Dedifferentiated amniotic fluid mesenchymal stem cell (primary cell): ENCODE measurements around the gene RALGAPA1.
"Not testable (repeated sequence)": the region's sequence is repeated elsewhere in the genome, so short reads cannot be mapped to it uniquely, and the experiment has no call there.

Source experiments
- DNase-seq: peaks from one replicate; pipeline ENCODE4 v3.0.0-alpha.2; 2016; ENCODE audit errors: extremely low spot score

Gene RALGAPA1

GRCh38 chr14:35699791-35700444 lies 109.2 kb downstream of the RALGAPA1 start:
- DNase-seq, result no peak

GRCh38 chr14:35696575-35696974 lies 112.5 kb downstream of the RALGAPA1 start:
- no peak for DNase-seq

GRCh38 chr14:35696119-35696518 lies 113.0 kb downstream of the RALGAPA1 start:
- no peak for DNase-seq

GRCh38 chr14:35695647-35696046 lies 113.4 kb downstream of the RALGAPA1 start:
- no peak for DNase-seq

GRCh38 chr14:35695072-35695471 lies 114.0 kb downstream of the RALGAPA1 start:
- DNase-seq, result no peak

- no peak for DNase-seq
Observed at GRCh38 chr14:35689000-35689460, 120.1 kb downstream of the RALGAPA1 start.

GRCh38 chr14:35688126-35688826 lies 120.8 kb downstream of the RALGAPA1 start:
- DNase-seq, result no peak

- DNase-seq, result peak; percentile 62
Observed at GRCh38 chr14:35687335-35687939, 121.7 kb downstream of the RALGAPA1 start.

- DNase-seq, result not testable (repeated sequence)
Observed at GRCh38 chr14:35683688-35684087, 125.4 kb downstream of the RALGAPA1 start.

- no peak for DNase-seq
Observed at GRCh38 chr14:35682802-35683201, 126.3 kb downstream of the RALGAPA1 start.

- no peak for DNase-seq
Observed at GRCh38 chr14:35678403-35679028, 130.6 kb downstream of the RALGAPA1 start.

GRCh38 chr14:35669782-35670181 lies 139.3 kb downstream of the RALGAPA1 start:
- peak; percentile 32 for DNase-seq

GRCh38 chr14:35666429-35667043 lies 142.6 kb downstream of the RALGAPA1 start:
- DNase-seq, result no peak

- DNase-seq, result no peak
Observed at GRCh38 chr14:35661875-35662274, 147.2 kb downstream of the RALGAPA1 start.

- no peak for DNase-seq
Observed at GRCh38 chr14:35653045-35653444, 156.1 kb downstream of the RALGAPA1 start.

- DNase-seq, result no peak
Observed at GRCh38 chr14:35643513-35643912, 165.6 kb downstream of the RALGAPA1 start.

GRCh38 chr14:35637851-35638250 lies 171.2 kb downstream of the RALGAPA1 start:
- DNase-seq, result no peak

- DNase-seq, result no peak
Observed at GRCh38 chr14:35637269-35637668, 171.8 kb downstream of the RALGAPA1 start.

GRCh38 chr14:35632676-35633075 lies 176.4 kb downstream of the RALGAPA1 start:
- DNase-seq, result no peak

- no peak for DNase-seq
Observed at GRCh38 chr14:35632271-35632670, 176.8 kb downstream of the RALGAPA1 start.

- peak; percentile 30 for DNase-seq
Observed at GRCh38 chr14:35631071-35631805, 177.9 kb downstream of the RALGAPA1 start.
